Measurements from ENCODE around the gene GRK2.

GRCh38 chr11:67278135-67278938, 12.1 kb downstream of the GRK2 start:
- TF ChIP-seq, protein P1, sequence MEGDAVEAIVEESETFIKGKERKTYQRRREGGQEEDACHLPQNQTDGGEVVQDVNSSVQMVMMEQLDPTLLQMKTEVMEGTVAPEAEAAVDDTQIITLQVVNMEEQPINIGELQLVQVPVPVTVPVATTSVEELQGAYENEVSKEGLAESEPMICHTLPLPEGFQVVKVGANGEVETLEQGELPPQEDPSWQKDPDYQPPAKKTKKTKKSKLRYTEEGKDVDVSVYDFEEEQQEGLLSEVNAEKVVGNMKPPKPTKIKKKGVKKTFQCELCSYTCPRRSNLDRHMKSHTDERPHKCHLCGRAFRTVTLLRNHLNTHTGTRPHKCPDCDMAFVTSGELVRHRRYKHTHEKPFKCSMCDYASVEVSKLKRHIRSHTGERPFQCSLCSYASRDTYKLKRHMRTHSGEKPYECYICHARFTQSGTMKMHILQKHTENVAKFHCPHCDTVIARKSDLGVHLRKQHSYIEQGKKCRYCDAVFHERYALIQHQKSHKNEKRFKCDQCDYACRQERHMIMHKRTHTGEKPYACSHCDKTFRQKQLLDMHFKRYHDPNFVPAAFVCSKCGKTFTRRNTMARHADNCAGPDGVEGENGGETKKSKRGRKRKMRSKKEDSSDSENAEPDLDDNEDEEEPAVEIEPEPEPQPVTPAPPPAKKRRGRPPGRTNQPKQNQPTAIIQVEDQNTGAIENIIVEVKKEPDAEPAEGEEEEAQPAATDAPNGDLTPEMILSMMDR (IDR thresholded peaks at IDR 0.05) = no peak
- TF ChIP-seq POLR2AphosphoS5 (IDR thresholded peaks at IDR 0.05) = no peak
